Testis (tissue), 2 donors: ENCODE data around the gene HOXA6.

Experiments
- POLR2A ChIP-seq: fragments of 450-650 bp; IDR thresholded peaks from one replicate; pipeline ENCODE4 v1.6.1; 2017; ENCODE audit warnings: antibody characterized with exemption, mild to moderate bottlenecking, moderate library complexity
- TF ChIP-seq, protein P1 (sequence below), 3 experiments: fragments of 450-650 bp in 2 of 3; fragments of 200-600 bp in 1 of 3; sonication (generic) in 1 of 3; IDR thresholded peaks; one replicate each; pipeline ENCODE4 v1.5.1; 2016 to 2019; ENCODE audit warnings: antibody characterized with exemption in 3 of 3, mild to moderate bottlenecking in 2 of 3, moderate library complexity in 1 of 3

DNA sequence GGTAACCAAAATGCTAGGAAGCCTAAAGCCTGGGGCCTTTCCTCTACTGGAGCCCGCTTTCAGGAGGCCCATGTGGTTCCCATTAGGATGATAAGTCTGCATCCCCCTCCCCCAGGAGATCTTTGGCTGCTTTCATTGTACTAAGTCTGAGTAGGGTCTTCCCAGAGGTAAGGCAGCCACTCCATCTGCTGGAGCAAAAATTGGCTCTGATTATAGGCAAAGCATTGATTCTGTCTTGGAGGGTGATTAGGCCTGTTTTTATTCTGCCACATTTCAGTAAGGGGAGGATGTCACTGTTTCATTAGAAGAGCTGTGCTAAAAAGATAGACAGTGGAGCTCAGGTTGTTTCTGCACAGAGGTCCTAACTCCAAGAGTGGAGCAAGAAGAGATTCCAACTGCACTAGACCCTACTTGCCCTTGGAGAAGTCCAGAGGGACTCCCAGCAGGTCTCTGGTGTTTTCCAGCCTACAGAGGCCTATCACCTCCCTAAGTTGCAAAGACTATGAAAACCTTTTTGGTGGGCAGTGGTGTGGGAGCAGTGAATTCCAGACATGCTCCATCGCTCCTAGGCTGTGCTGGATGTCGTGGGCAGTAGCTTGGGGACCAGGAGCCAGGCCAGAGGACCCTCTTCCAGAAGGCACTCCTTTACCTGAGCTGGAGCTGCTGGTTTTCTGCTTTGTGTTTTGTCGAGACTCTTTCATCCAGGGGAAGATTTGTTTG is 37.9 kb downstream of the HOXA6 start:
- TF ChIP-seq, protein P1, sequence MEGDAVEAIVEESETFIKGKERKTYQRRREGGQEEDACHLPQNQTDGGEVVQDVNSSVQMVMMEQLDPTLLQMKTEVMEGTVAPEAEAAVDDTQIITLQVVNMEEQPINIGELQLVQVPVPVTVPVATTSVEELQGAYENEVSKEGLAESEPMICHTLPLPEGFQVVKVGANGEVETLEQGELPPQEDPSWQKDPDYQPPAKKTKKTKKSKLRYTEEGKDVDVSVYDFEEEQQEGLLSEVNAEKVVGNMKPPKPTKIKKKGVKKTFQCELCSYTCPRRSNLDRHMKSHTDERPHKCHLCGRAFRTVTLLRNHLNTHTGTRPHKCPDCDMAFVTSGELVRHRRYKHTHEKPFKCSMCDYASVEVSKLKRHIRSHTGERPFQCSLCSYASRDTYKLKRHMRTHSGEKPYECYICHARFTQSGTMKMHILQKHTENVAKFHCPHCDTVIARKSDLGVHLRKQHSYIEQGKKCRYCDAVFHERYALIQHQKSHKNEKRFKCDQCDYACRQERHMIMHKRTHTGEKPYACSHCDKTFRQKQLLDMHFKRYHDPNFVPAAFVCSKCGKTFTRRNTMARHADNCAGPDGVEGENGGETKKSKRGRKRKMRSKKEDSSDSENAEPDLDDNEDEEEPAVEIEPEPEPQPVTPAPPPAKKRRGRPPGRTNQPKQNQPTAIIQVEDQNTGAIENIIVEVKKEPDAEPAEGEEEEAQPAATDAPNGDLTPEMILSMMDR (IDR thresholded peaks at IDR 0.05): no peak
- no peak for TF ChIP-seq POLR2A
